ENCODE measurements around the gene BMP3.

The BMP3 gene

DNA sequence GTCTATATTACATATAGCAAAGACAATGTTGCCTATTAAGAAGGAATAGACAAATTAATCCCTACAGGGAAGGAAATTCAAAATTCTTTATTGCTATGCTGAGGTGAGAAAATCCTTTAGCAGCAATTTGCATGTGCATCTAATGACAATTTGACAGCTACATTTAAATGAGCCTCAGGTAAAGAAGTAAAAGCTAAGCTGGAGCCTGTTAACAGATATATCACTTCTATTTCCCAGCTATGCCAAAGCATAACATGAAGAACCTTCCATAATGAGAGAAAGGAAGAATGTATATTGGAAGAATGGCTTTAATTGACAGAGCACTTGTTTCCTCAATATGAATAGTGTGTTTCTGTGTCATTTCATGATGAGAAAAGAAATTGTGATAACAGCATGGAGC, 71.6 kb downstream of the BMP3 start:
- no peak for DNase-seq (ENCODE audit: low read depth in 1 of 2, low spot score in 1 of 2)

DNA sequence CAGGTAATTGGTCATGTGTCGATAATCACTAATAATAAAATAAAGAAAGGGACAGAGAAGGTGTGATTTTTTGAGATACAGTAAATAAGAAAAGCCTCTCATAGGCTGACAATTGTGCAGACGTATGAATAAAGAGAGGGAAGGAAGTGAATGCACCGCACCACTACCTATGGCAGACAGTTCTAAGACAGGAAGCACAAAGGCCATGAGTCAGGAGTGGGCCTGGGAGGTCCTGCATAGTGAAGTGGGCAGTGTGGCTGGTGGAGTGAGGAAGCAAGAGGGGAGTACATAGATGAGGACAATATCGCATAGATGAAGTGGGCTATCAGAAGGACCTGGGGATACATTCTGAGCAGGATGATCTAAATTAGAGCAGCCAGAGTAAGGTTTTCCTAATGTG, 75.6 kb downstream of the BMP3 start:
- DNase-seq (ENCODE audit: low read depth in 1 of 2, low spot score in 1 of 2), result no peak

Measured in activated CD4-positive, alpha-beta T cell treated with anti-CD3 and anti-CD28 coated beads, Interleukin-2, amount 50 U/mL, for 24 hours (primary cell).